SK-N-SH treated with all-trans-retinoic acid at 6 μM for 48 hours (cell line): ENCODE data around the gene ALG9.

ENCODE experiments used
- ESRRG ChIP-seq: fragments of 250-450 bp; sonication (Bioruptor Pico); IDR thresholded peaks from 2 replicates; pipeline ENCODE4 v1.6.1; 2021; ENCODE audit warnings: mild to moderate bottlenecking
- SNAI2 ChIP-seq: fragments of 250-450 bp; sonication (Bioruptor Pico); IDR thresholded peaks from 2 replicates; pipeline ENCODE4 v1.5.0; 2020; ENCODE audit warnings: mild to moderate bottlenecking, moderate library complexity
- ZFP3 ChIP-seq: fragments of 250-450 bp; sonication (Bioruptor Pico); IDR thresholded peaks from 2 replicates; pipeline ENCODE4 v1.5.0; 2020; ENCODE audit warnings: mild to moderate bottlenecking, moderate library complexity
- ZFP30 ChIP-seq: fragments of 450-650 bp; formaldehyde crosslinking; IDR thresholded peaks from 2 replicates; pipeline ENCODE4 v1.5.0; 2022; ENCODE audit warnings: mild to moderate bottlenecking, moderate library complexity
- ZNF565 ChIP-seq: fragments of 450-650 bp; formaldehyde crosslinking; conservative IDR thresholded peaks from 2 replicates; pipeline ENCODE4 v1.5.0; 2020; ENCODE audit warnings: low read depth, mild to moderate bottlenecking, moderate library complexity
- TF ChIP-seq, protein P1 (sequence below): fragments of 250-450 bp; sonication (Bioruptor Pico); IDR thresholded peaks from 2 replicates; pipeline ENCODE4 v1.5.0; 2020; ENCODE audit warnings: mild to moderate bottlenecking, moderate library complexity

DNA sequence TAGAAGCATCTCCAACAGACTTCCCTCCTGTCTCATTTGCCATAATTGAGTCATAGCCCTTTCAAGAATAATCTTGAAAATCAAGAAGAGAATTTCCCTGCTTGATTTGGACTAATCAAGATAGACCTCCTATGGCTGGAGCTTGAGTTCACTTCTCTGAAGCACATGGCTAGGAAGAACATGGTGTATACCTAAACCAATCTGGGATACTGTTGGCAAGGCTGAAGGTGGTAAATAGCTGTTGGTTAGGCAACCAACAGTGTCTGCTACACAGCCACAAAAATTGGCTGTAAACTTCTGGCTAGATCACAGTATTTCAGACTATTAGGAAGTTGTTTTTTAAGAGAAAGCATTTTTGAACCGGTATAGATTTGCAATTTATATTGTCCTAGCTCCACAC lies 35.3 kb upstream of the ALG9 start:
- TF ChIP-seq SNAI2 (CRISPR knock-in tag) (no peak), ESRRG (CRISPR knock-in tag) (no peak), ZFP30 (CRISPR knock-in tag) (no peak), ZNF565 (no peak), ZFP3 (CRISPR knock-in tag) (no peak)
- TF ChIP-seq, protein P1, sequence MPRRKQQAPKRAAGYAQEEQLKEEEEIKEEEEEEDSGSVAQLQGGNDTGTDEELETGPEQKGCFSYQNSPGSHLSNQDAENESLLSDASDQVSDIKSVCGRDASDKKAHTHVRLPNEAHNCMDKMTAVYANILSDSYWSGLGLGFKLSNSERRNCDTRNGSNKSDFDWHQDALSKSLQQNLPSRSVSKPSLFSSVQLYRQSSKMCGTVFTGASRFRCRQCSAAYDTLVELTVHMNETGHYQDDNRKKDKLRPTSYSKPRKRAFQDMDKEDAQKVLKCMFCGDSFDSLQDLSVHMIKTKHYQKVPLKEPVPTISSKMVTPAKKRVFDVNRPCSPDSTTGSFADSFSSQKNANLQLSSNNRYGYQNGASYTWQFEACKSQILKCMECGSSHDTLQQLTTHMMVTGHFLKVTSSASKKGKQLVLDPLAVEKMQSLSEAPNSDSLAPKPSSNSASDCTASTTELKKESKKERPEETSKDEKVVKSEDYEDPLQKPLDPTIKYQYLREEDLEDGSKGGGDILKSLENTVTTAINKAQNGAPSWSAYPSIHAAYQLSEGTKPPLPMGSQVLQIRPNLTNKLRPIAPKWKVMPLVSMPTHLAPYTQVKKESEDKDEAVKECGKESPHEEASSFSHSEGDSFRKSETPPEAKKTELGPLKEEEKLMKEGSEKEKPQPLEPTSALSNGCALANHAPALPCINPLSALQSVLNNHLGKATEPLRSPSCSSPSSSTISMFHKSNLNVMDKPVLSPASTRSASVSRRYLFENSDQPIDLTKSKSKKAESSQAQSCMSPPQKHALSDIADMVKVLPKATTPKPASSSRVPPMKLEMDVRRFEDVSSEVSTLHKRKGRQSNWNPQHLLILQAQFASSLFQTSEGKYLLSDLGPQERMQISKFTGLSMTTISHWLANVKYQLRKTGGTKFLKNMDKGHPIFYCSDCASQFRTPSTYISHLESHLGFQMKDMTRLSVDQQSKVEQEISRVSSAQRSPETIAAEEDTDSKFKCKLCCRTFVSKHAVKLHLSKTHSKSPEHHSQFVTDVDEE (CRISPR knock-in tag), result no peak
